Kidney capillary endothelial cell (primary cell): ENCODE measurements around the gene METRN.
"Not testable (repeated sequence)": the region's sequence is repeated elsewhere in the genome, so short reads cannot be mapped to it uniquely, and the experiment has no call there.

Source experiments
- DNase-seq: peaks from one replicate; pipeline ENCODE4 v3.0.0-alpha.2; 2018; ENCODE audit warnings: low spot score

The METRN gene

DNA sequence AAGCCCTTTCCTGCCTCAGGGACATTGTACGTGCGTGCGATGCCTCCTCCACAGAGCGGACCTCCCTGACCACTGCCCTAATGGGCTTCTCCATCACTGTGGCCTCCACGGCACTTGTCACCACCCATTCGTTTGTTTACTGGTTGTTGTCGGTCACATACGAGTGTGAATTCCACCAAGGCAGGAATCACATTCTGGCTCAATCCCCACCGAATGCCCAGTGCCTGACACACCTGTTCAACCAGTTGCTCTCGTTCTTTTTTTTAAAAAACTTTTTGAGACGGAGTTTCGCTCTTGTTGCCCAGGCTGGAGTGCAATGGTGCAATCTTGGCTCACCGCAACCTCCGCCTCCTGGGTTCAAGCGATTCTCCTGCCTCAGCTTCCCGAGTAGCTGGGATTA, 23.7 kb upstream of the METRN start:
- DNase-seq = not testable (repeated sequence)

DNA sequence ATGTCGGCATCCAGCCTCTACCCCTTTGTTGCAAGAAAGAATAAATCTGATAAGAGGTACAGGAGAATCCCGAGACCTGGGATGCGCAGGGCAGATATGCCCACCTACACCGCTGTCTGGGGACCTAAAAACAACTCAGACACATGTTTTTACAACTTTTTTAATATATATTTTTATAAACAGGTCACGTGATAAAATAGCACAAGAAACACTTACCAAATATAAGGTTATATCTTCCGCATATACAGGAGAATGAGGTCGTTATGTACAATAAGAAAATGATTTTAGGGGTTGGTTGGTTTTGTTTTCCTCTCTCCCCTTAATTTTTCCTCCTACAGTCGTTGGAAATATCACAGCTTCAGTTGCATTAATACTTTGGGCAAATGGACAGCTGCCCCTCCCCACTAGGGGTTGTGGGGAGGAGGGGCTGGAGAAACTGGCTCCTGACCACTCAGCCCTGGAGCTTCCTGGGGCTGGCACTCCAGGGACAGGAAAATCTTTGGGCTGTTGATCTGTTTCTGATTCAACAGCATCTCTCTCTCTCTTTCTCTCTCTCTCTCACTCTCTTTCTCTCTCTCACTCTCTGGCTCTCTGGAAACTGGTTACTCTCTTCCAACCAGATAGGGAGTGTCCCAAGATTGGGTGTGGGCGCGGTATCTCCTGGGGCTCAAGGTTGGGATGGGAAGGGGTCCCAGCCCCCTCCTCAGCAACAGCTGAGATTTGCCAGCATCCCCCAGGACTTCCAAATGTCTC, 22.4 kb upstream of the METRN start:
- no peak for DNase-seq

DNA sequence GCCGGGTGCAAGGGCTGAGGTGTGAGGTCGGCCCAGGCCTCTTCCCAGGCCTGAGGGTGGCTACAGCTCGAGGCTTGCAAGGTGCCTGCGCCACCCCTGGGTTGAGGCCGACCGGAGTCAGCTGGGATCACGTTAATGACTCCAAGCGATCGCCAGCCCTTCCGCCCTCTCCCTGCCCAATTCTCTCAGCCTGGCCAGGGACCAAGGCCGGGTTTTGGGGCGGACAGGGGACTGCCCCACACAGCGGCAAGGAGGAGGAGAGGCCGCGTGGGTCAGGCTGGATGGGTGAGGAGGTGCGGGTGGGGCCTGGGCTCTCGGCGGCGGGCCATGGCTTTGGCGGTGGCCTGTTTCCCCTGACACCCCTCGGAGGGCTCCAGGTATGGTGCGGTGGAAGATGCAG, 21.6 kb upstream of the METRN start:
- no peak for DNase-seq

DNA sequence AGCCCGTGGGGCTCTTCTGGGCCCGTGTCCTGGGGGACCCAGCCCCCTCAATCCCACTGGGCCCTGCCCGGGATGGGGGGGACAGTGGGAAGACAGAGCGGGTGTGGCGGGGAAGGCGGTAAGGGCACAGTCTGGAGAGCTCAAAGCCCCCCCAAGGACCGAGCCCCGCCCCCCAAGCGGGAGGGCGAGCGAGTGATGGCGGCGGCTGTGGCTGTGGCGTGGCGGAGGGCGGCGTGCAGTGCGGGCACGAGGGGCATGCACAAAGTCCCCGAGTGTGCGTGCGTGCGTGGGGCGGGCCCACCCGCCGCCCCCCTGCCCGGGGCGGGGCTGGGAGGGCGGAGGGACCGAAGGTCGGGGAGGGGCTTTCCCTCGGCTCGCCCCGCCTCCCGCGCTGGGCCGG, 21.2 kb upstream of the METRN start:
- DNase-seq = no peak

DNA sequence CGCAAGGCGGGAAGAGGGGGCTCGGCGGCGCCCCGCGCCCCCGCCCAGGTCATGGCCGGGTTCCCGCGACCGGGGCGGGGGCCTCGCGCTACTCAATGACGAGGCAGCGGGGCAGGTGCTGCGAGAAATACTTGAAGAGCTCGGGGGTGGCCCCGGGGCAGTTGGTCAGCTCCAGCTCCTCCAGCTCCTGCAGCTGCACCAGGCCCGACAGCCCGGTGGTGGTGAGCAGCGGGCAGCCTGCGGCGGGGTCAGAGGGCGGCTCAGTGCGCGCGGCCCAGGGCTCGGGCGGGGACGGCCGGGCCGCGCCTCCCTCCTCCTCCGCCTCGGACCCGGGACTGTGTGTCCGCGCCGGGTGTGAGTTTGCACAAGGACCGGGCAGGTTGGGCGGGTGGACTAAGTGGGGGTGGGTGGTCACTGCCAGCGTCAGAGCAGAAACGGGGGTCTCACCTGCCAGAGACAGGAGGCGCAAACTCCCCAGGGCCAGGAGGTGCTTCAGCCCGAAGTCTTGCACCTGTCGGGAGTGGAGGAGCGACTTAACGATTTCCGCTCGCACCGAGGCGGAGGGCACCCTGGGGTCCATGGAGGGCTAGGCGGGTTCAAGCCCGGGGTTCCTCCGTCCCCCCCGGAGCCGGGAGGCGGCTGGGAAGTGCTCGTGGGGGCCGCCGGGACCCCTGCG, 20.6 kb upstream of the METRN start:
- DNase-seq = no peak

DNA sequence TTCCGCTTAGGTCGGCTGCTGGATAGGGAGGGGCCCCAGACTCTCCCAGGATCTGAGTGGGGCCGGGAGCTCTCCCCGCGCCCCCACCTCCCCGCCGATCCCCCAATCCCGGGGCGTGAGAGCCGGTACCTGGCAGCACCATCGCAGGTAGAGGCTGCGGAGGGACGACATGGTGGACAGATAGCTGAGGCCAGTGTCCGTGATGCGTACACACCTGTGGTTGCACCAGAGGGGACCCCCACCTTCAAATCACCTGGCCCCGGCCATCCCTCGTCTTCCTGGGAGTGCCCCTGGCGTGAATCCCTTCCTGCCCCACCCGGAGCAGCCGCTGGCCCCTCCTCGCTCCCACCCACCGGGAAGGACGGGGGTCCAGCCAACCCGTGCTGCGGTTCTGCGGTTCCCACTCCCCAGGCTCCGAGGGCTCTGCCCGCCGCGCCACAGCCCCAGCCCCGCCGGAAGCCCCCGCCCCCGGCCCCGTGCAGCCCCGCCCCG, 20.0 kb upstream of the METRN start:
- no peak for DNase-seq

DNA sequence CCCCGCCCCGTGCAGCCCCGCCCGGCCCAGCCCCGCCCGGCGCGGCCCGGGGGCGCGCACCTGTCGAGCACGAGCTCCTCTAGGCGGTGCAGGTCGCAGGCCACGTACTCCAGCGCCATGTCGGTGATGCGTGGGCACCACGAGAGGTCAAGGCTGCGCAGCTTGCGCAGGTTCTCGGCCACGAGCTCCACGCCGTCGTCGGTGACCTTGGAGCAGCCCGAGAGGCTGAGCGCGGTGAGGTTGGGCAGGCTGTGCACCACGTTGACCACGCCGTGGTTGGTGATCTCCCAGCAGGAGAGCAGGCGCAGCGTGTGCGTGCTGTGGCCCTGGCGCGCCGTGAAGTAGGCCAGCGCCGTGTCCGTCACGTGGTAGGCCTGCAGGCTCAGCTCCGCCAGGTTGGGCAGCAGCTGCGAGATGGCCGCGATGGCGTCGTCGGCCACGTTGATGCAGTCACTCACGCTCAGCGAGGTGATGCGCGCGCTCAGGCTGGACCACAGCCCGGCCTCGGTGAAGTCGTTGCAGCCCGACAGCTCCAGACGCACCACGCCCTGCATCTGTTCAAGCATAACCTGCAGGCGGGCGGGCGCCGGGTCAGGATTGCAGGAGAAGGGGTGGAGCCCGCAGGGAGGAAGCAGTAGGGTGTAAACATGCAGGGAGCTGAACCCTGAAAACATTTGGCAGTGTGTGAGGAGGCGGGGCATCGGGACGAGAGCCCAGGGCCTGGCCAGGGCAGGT, 19.4 kb upstream of the METRN start:
- no peak for DNase-seq

DNA sequence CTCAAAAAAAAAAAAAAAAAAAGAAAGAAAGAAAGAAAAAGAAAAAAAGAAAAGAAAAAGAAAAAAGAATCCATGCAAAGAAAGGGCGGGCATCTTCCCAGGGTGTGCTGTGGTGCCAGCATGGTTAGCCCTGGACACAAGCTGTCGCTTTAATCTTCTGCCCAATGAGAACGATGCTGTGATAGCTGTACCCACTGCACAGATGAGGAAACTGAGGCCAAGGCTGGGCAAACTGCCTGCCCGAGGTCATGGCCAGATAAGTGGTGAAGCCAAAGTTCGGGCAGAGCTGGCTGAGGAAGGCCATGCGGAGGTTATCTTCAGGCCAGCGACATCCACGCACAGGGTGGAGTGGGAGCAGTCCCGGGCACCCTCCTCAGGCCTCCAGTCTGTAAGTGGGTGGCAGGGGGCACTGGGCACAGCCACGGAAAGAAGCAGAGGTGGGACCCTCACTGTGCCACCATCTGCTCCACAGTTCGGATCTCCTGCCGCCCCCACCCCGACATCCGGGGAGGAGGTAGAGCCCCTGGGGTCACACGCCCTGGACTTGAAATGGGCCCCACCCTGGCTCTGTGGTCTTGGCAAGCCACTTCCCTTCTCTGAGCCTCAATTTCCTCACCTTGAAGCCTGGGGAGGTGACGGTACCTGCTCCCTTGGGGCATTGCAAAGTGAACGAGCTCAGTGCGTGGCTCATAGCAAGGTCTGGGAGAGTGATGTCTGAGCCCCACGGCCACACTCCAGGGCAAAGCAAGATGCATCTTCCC, 15.8 kb upstream of the METRN start:
- DNase-seq = no peak

DNA sequence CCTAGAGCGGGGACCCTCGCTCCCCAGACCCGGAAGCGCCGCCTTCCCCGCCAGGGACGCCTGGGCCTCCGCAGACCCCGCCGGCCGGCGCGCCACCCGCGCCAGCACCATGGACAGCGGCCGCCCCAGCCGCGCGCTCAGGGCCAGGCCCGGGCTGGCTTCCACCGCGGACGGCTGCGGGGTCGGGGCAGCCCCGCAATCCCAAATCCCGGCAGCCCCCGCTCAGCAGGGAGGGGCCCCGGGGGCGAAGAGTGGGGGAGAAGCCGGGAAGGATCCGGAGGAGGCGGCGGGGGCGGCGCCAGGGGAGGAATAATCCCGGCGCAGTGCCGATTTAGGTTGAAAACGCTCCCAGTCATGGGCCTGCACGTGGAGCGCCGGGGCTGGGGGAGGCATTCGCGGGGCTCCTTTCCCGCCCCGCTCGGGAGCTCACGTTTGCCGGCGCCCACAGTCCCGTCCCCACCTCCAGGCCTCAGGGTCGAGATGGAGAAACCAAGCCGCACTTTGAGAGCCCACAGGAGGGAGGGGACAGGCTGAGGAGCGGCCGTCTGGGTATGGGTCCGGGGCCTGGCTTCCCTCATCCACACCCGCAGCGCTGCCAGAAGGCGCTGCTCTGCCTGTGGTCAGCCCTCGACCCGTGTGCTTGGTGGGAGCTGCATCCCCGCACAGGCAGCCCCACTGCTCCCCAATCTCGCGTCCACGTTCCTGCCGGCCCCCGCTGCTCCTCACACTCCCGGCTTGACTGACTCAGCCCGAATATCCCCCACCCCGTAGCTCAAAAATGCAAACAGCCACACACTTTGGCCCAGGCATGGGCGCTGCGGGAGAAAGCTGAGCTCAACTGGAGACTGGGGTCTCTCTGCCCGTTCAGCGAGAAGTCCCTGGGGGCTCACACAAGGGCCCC, 14.0 kb upstream of the METRN start:
- DNase-seq = no peak

DNA sequence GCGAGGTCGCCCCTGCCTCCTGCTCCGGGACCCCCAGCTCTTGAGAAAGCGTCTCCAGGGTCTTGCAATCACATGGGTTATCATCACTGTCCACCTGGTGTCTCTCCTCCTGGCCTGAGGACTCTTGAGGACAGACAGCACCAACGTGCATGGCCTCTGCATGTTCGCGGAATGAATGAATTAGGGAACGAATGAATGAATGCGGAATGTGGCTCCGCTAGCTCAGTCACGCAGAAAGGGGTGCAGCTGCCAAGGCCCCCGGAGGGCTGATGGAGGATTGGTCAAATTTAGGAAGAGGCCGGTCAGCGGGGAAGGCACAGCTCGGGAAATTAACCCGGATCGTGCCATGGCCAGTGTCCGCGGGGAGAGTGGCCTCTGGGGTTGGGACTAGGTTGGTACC, 12.6 kb upstream of the METRN start:
- no peak for DNase-seq

DNA sequence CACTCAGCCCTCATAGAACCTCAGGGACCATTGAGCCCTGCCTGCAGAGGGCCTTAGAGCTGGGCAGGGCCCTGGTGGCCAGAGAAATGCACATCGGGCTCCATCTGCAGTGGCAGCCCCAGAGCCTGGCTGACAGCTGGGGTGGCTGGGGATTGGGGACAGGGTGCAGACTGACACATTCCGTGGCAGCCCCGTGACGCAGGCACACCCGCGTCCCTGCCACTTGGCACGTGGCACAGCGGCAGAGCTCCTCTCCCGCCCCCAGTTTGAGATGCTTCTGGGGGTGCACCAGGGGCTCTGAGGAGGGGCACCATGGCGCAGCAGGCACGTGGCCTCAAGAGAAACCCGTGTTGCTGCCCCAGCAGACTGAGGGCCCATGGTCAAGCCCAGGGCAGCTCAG, 11.5 kb upstream of the METRN start:
- no peak for DNase-seq

DNA sequence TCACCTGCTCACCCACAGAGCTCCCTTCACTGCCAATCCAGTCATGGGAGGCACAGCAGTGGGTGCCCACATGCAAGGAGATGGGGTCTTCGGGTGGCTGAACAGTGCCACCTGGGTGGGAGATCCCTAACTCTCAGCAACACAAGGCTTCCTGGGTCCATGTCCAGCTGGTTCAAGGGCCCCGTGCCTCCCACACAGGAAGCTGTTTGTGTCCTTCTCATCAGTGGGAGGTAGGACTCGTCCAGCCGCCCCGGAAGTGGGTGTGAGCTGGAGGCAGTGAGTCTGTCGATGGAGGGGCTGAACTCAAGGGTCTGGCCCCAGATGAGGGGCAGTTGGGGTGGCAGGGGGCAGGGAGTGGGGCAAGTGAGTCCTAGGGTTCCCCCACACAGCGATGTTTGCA, 10.9 kb upstream of the METRN start:
- DNase-seq = no peak

DNA sequence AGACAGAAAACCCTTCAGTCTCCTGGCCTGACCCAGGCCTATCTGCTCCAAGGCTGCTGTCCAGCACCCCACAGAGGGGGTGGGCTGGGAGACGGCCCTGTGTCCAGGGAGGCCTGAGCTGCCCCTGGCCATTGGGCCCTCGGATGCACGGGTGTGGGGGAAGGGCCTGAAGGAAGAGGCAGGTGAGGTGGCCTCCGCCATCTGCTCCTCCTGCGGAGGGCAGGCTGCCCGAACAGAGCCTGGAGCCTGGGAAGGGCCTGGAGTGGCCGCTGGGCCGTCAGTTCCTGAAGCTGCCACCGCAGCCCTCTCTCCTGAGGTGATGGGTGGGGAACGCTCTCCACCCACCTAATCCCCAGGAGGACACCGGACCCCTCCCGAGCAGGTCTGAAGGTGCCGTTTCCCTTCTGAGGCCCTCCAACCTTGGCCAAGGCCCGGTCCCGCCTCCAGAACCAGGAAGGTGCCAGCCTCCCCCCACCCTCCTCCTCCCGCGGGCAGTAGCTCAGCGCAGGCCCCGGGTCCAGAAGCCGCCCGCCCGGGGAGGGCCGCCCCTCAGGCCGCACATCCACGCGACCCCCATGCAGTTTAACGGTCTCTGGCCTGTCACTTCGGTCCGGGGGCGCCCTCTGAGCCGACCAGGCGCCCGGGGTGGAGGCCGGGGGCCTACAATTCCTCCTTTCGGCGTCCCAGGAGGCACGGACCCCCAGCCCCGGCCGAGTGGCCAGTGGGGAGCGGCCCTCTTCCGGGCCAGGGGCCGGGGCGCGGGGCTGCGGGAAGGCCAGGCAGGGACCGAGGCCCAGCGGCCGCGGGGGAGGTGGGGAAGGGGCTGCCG, 10.2 kb upstream of the METRN start:
- no peak for DNase-seq

DNA sequence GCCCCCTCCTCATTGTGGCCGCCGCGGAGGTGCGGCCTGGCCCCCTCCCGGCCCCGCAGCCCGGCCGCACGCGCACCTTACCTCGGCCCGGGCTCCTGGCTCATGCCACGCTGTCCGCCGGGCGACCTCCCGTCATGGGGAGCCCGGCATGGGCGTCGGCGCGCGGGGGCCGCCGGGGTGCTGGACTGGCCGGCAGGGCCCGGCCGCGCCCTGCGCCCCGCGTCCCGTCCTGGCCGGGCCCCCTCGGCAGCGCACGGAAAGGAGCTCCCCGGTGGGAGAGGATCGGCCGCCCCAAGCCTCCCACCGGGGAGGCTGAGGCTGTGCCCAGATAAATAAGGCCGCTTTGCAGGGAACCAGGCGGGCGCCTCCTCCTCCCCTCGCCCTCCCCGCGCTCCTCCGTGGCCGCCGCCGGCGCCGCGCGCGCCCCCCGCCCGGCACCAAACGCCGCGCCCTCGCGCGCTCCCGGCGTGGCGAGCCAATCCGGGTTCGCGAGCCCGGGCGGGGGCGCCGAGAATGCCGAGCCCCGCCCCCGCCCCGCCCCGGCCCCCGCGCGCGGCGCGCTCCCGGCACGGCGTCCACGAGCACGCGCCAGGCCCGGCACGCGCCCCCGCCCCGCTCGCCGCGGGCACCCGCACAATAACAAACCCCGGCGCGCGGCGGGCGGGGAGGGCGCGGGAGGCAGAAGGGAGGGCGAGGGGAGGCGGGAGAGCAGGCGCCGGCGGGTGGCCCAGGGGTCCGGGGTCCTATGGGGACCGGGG, 9.3 kb upstream of the METRN start, which contains the start of gene FBXL16:
TSS of gene FBXL16 (minus strand) at position 371 of the 758 bp plus-strand sequence. CDS start 8,396 bp downstream, outside the sequence.
- no peak for DNase-seq

DNA sequence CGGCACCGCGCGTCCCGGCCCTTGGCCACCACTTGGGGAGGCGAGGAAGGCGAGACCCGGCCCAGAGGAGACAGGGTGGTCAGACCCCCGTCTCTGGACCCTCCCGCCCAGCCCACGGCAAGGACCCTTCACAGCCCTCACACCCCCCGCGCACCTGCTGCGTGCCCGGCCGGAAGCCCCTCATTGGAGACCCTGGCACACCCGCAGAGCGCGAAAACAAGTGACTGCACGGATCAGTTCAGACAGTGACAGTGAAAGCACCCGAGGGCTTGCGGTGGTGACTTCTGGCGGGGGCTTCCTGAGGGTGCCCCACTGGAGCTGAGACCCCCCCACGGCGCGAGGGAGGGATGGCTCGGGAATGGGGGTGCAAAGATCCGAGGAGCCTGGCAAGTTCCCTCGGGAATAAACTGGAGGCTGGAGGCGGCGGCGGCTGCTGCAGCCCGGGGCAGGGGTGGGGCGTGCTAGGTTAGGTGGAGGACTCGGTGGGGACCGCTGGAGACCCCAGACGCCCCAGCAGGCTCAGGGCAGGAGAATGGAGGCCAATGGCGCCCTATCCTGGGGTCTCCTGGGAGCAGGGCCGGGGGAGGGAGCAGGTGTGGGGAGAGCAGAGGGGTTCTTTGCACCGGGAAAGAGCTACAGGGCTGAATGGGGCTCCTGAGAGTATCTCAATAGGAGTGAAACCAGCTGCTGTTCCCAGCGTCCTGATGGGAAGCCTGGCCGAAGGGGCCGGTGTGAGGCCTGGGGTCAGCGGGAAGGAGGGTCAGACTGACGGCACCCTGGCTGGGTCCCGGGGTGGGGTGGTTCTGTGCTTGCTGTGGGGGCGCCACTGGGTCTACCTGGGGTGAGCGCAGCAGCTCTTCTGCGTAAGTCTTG, 8.5 kb upstream of the METRN start:
- no peak for DNase-seq

DNA sequence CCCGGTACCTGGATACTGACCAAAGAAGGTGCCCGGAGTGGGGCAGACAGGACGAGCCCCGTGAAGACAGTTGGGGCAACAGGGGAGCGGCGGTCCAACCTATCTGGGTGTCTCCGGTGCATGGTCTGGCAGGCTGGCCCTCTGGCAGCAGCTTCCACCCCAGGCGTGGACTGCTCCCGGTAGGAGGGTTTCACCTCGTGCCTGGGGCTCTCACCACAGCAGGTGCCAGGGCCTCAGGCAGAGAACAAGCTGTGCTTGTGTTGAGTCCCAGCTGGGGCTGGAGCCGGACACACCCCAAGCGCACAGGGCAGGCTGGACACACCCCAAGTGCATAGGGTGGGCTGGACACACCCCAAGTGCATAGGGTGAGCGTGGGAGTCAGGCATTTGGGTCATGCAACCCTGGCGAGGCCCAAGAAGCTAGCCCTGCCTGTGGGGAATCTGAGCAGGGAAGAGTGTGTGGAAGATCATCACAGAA, 7.8 kb upstream of the METRN start:
- DNase-seq = no peak

DNA sequence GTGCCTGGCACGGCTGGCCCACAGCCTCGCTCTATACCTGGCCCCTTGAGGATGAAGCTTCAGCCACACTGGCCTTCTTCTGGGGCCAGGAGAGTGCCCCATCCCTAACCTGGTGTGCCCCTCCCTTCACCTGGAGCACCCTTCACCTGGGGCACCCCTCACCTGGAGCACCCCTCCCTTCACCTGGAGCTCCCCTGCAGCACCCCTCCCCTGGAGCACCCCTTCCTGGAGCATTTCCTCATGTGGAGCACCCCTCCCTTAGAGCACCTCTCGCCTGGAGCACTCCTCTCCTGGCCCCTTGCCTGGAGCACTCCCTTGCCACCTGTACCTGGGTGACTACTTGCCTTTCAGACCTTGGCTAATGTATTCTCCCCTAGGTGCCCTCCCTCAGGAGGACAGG, 6.9 kb upstream of the METRN start:
- DNase-seq = no peak

DNA sequence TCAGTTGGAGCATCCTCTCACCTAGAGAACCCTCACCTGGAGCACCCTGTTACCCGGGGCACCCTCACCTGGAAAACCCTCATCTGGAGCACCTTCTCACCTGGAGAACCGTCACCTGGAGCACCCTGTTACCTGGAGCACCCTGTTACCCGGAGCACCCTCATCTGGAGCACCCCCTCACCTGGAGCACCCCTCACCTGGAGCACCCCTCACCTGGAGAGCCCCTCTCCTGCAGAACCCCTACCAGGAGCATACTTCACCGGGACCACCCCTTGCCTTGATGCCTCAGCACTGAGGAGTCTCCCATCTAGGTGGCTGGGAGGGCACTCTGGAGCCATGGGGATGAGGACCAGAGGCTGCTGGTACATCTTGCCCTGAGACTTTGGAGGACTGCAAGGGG, 6.0 kb upstream of the METRN start:
- no peak for DNase-seq
